Activated CD4-positive, alpha-beta T cell treated with anti-CD3 and anti-CD28 coated beads for 1 hour (primary cell): ENCODE data around the gene KERA.
"Not testable (repeated sequence)": the region's sequence is repeated elsewhere in the genome, so short reads cannot be mapped to it uniquely, and the experiment has no call there.

Source experiments
- DNase-seq: peaks from one replicate; pipeline ENCODE4 v3.0.0-alpha.2; 2020

Gene KERA

GRCh38 chr12:91057368-91058165, at the start of gene KERA:
KERA (minus strand) TSS chr12:91058024; CDS start chr12:91056281, 1,743 bp downstream.
- DNase-seq: no peak

- no peak for DNase-seq
Measured at GRCh38 chr12:91106283-91106682, 48.5 kb upstream of the KERA start.

- no peak for DNase-seq
Measured at GRCh38 chr12:91105807-91106206, 48.0 kb upstream of the KERA start.

GRCh38 chr12:91104812-91105466, 47.1 kb upstream of the KERA start:
- DNase-seq: no peak

- no peak for DNase-seq
Measured at GRCh38 chr12:91103624-91104023, 45.8 kb upstream of the KERA start.

GRCh38 chr12:91103101-91103500, 45.3 kb upstream of the KERA start:
- no peak for DNase-seq

GRCh38 chr12:91100906-91101305, 43.1 kb upstream of the KERA start:
- no peak for DNase-seq

GRCh38 chr12:91099836-91100235, 42.0 kb upstream of the KERA start:
- no peak for DNase-seq

GRCh38 chr12:91099341-91099740, 41.5 kb upstream of the KERA start:
- DNase-seq: no peak

GRCh38 chr12:91098941-91099340, 41.1 kb upstream of the KERA start:
- no peak for DNase-seq

- no peak for DNase-seq
Measured at GRCh38 chr12:91098461-91098860, 40.6 kb upstream of the KERA start.

GRCh38 chr12:91094957-91095356, 37.1 kb upstream of the KERA start:
- DNase-seq: no peak

GRCh38 chr12:91094032-91094662, 36.3 kb upstream of the KERA start:
- no peak for DNase-seq

GRCh38 chr12:91093341-91093740, 35.5 kb upstream of the KERA start:
- DNase-seq: no peak

- DNase-seq: no peak
Measured at GRCh38 chr12:91091916-91092715, 34.3 kb upstream of the KERA start.

GRCh38 chr12:91089953-91090352, 32.1 kb upstream of the KERA start:
- DNase-seq: not testable (repeated sequence)

- DNase-seq: no peak
Measured at GRCh38 chr12:91080041-91080440, 22.2 kb upstream of the KERA start.

GRCh38 chr12:91078501-91078900, 20.7 kb upstream of the KERA start:
- no peak for DNase-seq

GRCh38 chr12:91077228-91077954, 19.6 kb upstream of the KERA start:
- DNase-seq: no peak

GRCh38 chr12:91074851-91075250, 17.0 kb upstream of the KERA start:
- DNase-seq: no peak

GRCh38 chr12:91074154-91074709, 16.4 kb upstream of the KERA start:
- DNase-seq: no peak

- DNase-seq: no peak
Measured at GRCh38 chr12:91073426-91073825, 15.6 kb upstream of the KERA start.
